H9 (cell line): ENCODE data around the gene ATRNL1. TPM values are rescaled to one million over a fixed set of nuclear protein-coding genes. Genes with fewer than 3 reads are reported as not detected.

Experiments used
- DNase-seq: peaks from one replicate; pipeline ENCODE4 v3.0.0-alpha.2; 2017
- H2AFZ ChIP-seq: one replicate; pipeline ENCODE4 v1.6.1; 2013; ENCODE audit warnings: mild to moderate bottlenecking, low read length, control low read depth, moderate library complexity
- H2AK5ac ChIP-seq: 2 replicates; pipeline ENCODE4 v1.6.1; 2013; ENCODE audit warnings: low read length, control low read depth, mixed read lengths; ENCODE audit not compliant: insufficient read length
- H2BK120ac ChIP-seq: one replicate; pipeline ENCODE4 v1.6.1; 2013; ENCODE audit warnings: low read depth, mild to moderate bottlenecking, low read length, control low read depth, inconsistent platforms; ENCODE audit not compliant: poor library complexity, severe bottlenecking
- H2BK12ac ChIP-seq: 2 replicates; pipeline ENCODE4 v1.6.1; 2013; ENCODE audit warnings: low read length, control low read depth, mixed read lengths, low read depth; ENCODE audit not compliant: insufficient read length
- H2BK15ac ChIP-seq: 2 replicates; pipeline ENCODE4 v1.6.1; 2013; ENCODE audit warnings: low read depth, low read length, control low read depth
- H2BK20ac ChIP-seq: one replicate; pipeline ENCODE4 v1.6.1; 2013; ENCODE audit warnings: low read depth, mild to moderate bottlenecking, low read length, control low read depth, inconsistent platforms; ENCODE audit not compliant: poor library complexity, severe bottlenecking
- H2BK5ac ChIP-seq: 2 replicates; pipeline ENCODE4 v1.6.1; 2013; ENCODE audit warnings: low read length, control low read depth, mixed read lengths; ENCODE audit not compliant: insufficient read length
- H3K14ac ChIP-seq: 2 replicates; pipeline ENCODE4 v1.6.1; 2013; ENCODE audit warnings: low read length, control low read depth; ENCODE audit not compliant: insufficient read depth
- H3K18ac ChIP-seq: 2 replicates; pipeline ENCODE4 v1.6.1; 2013; ENCODE audit warnings: low read depth, mild to moderate bottlenecking, mixed read lengths, low read length, control low read depth; ENCODE audit not compliant: insufficient read length
- H3K23ac ChIP-seq: 2 replicates; pipeline ENCODE4 v1.6.1; 2013; ENCODE audit warnings: low read length, control low read depth, mixed read lengths, low read depth; ENCODE audit not compliant: insufficient read length
- H3K23me2 ChIP-seq: 2 replicates; pipeline ENCODE4 v1.6.1; 2013; ENCODE audit warnings: low read depth, mild to moderate bottlenecking, mixed read lengths, low read length, control low read depth; ENCODE audit not compliant: insufficient read length, poor library complexity, severe bottlenecking
- H3K27ac ChIP-seq: 2 replicates; pipeline ENCODE4 v1.5.1; 2013; ENCODE audit warnings: low read length, control low read depth, mixed read lengths, low read depth; ENCODE audit not compliant: insufficient read length
- H3K27me3 ChIP-seq: 2 replicates; pipeline ENCODE4 v1.6.1; 2013; ENCODE audit warnings: low read length, control low read depth, inconsistent platforms; ENCODE audit not compliant: insufficient read depth
- H3K4ac ChIP-seq: 2 replicates; pipeline ENCODE4 v1.6.1; 2013; ENCODE audit warnings: low read depth, mild to moderate bottlenecking, control low read depth, inconsistent platforms, low read length, moderate library complexity
- H3K4me1 ChIP-seq: 2 replicates; pipeline ENCODE4 v1.6.1; 2013; ENCODE audit warnings: low read length, control low read depth, inconsistent platforms; ENCODE audit not compliant: insufficient read depth
- H3K4me2 ChIP-seq: 2 replicates; pipeline ENCODE4 v1.6.1; 2013; ENCODE audit warnings: low read length, control low read depth, mixed read lengths; ENCODE audit not compliant: insufficient read length, insufficient read depth
- H3K56ac ChIP-seq: 2 replicates; pipeline ENCODE4 v1.6.1; 2013; ENCODE audit warnings: low read depth, mild to moderate bottlenecking, mixed read lengths, low read length, control low read depth; ENCODE audit not compliant: insufficient read length
- H3K79me1 ChIP-seq: 2 replicates; pipeline ENCODE4 v1.6.1; 2013; ENCODE audit warnings: low read depth, mild to moderate bottlenecking, moderate library complexity, low read length, control low read depth, inconsistent platforms; ENCODE audit not compliant: insufficient read depth, poor library complexity, severe bottlenecking
- H3K79me2 ChIP-seq: 2 replicates; pipeline ENCODE4 v1.6.1; 2013; ENCODE audit warnings: low read length, control low read depth, inconsistent platforms; ENCODE audit not compliant: insufficient read depth
- H3K9ac ChIP-seq: 2 replicates; pipeline ENCODE4 v1.6.1; 2013; ENCODE audit warnings: low read length, control low read depth, mixed read lengths; ENCODE audit not compliant: insufficient read length; ENCODE audit errors: extremely low read depth
- H3K9me3 ChIP-seq: one replicate; pipeline ENCODE4 v1.6.1; 2013; ENCODE audit warnings: low read depth, low read length, inconsistent platforms; ENCODE audit not compliant: control insufficient read depth
- H3T11ph ChIP-seq: one replicate; pipeline ENCODE4 v1.6.1; 2013; ENCODE audit warnings: mild to moderate bottlenecking, low read length, control low read depth, inconsistent platforms
- H4K20me1 ChIP-seq: one replicate; pipeline ENCODE4 v1.6.1; 2013; ENCODE audit not compliant: control insufficient read depth, insufficient read length, insufficient read depth
- H4K5ac ChIP-seq: 2 replicates; pipeline ENCODE4 v1.6.1; 2013; ENCODE audit warnings: low read depth, mild to moderate bottlenecking, mixed read lengths, low read length, control low read depth; ENCODE audit not compliant: insufficient read length
- H4K8ac ChIP-seq: replicated peaks from 2 replicates; pipeline ENCODE4 v1.6.1; 2013; ENCODE audit warnings: low read length, control low read depth, mixed read lengths, low read depth; ENCODE audit not compliant: insufficient read length
- H4K91ac ChIP-seq: 2 replicates; pipeline ENCODE4 v1.6.1; 2013; ENCODE audit warnings: low read depth, mild to moderate bottlenecking, moderate library complexity, mixed read lengths, low read length, control low read depth; ENCODE audit not compliant: insufficient read length
- H3K27ac Mint-ChIP-seq, 3 experiments: 2 replicates in 2 of 3; 3 replicates in 1 of 3; pipeline ENCODE4 v1.8.0; 2020 to 2021; ENCODE audit warnings: mixed read lengths in 3 of 3, mild to moderate bottlenecking in 1 of 3, moderate library complexity in 1 of 3
- H3K27me3 Mint-ChIP-seq: 2 replicates; pipeline ENCODE4 v1.8.0; 2021; ENCODE audit warnings: low read depth, mild to moderate bottlenecking, moderate library complexity, mixed read lengths
- H3K36me3 Mint-ChIP-seq, 3 experiments: 2 replicates in 2 of 3; 3 replicates in 1 of 3; pipeline ENCODE4 v1.8.0; 2020 to 2021; ENCODE audit warnings: low read depth in 3 of 3, mixed read lengths in 3 of 3; ENCODE audit not compliant: insufficient read depth in 1 of 3
- H3K4me1 Mint-ChIP-seq, 2 experiments: 2 replicates each; pipeline ENCODE4 v1.8.0; 2020; ENCODE audit warnings: mixed read lengths in 2 of 2
- H3K4me3 Mint-ChIP-seq, 2 experiments: 2 replicates in 1 of 2; 3 replicates in 1 of 2; pipeline ENCODE4 v1.8.0; 2020 to 2021; ENCODE audit warnings: mild to moderate bottlenecking in 2 of 2, mixed read lengths in 2 of 2, moderate library complexity in 1 of 2
- H3K9me3 Mint-ChIP-seq, 2 experiments: 2 replicates in 1 of 2; 3 replicates in 1 of 2; pipeline ENCODE4 v1.8.0; 2020; ENCODE audit warnings: mild to moderate bottlenecking in 2 of 2, mixed read lengths in 2 of 2, moderate library complexity in 1 of 2
- CTCF ChIP-seq: fragments of 200-600 bp; sonication (generic); conservative IDR thresholded peaks from 3 replicates; pipeline ENCODE4 v1.8.0; 2021; ENCODE audit warnings: antibody characterized with exemption, mild to moderate bottlenecking
- WGBS: extraction: QIAGEN DNeasy Blood & Tissue Kit; methylation state at CpG from one replicate; pipeline ENCODE4 v1.1.7; 2013; ENCODE audit warnings: missing lambda C conversion rate, low lambda C conversion rate, mixed read lengths; ENCODE audit not compliant: insufficient read length; ENCODE audit errors: extremely low coverage; 5-methylcytosine and 5-hydroxymethylcytosine counted together
- total RNA-seq: library from RNA; stranded (reverse); gene quantifications from 2 replicates; pipeline ENCODE4 v1.2.1, GENCODE V29; 2021

ATRNL1 gene
- total RNA-seq, 1 experiment from 2014 or later = 9.2 TPM

GRCh38 chr10:115091161-115091560 is 2.0 kb upstream of the ATRNL1 start:
- Histone ChIP-seq H3T11ph (no peak overlapping the region), H3K4me2 (no peak overlapping the region), H3K27ac (no peak overlapping the region), H4K20me1 (no peaks in the 10 kb centered on the region), H2BK12ac (no peak overlapping the region), H4K91ac (no peak overlapping the region), H3K79me1 (no peaks in the 10 kb centered on the region), H3K56ac (no peak overlapping the region), H3K23ac (no peak overlapping the region), H2BK120ac (no peak overlapping the region), H3K9me3 (no peaks in the 10 kb centered on the region), H2BK15ac (no peak overlapping the region), H4K5ac (no peak overlapping the region), H3K4me1 (peaks cover 3% of the 10 kb centered on the region; the same call in 1 of the 2 replicates), H3K9ac (no peak overlapping the region), H4K8ac (no peak overlapping the region), H2AK5ac (no peak overlapping the region), H3K79me2 (no peaks in the 10 kb centered on the region; the same call in 1 of the 2 replicates), H3K14ac (no peak overlapping the region), H3K23me2 (peaks cover 10% of the 10 kb centered on the region), H2BK5ac (no peak overlapping the region), H3K27me3 (peaks cover 4% of the 10 kb centered on the region; the same call in 1 of the 2 replicates), H3K4ac (no peak overlapping the region), H3K18ac (no peak overlapping the region), H2AFZ (no peak overlapping the region), H2BK20ac (no peak overlapping the region)
- peaks cover 28 to 29% of the 10 kb centered on the region in 2 experiments for H3K4me1 Mint-ChIP-seq
- H3K27me3 Mint-ChIP-seq = peaks cover 34% of the 10 kb centered on the region
- H3K36me3 Mint-ChIP-seq = peaks cover 10 to 17% (median 11%) of the 10 kb centered on the region in 3 experiments; a peak in 6 of 7 replicates
- TF ChIP-seq CTCF = no peak
- H3K4me3 Mint-ChIP-seq = peak overlapping the region in 1 of 2 experiments; percentile 92; a peak in 1 of 5 replicates
- no CpG with 5 or more reads among the region's 6 CpGs for WGBS
- H3K27ac Mint-ChIP-seq = no peak overlapping the region
- DNase-seq = no peak
- peaks cover 11 to 14% of the 10 kb centered on the region in 2 experiments for H3K9me3 Mint-ChIP-seq
